Measurements from ENCODE around the gene ATXN2L.

ATXN2L gene

DNA sequence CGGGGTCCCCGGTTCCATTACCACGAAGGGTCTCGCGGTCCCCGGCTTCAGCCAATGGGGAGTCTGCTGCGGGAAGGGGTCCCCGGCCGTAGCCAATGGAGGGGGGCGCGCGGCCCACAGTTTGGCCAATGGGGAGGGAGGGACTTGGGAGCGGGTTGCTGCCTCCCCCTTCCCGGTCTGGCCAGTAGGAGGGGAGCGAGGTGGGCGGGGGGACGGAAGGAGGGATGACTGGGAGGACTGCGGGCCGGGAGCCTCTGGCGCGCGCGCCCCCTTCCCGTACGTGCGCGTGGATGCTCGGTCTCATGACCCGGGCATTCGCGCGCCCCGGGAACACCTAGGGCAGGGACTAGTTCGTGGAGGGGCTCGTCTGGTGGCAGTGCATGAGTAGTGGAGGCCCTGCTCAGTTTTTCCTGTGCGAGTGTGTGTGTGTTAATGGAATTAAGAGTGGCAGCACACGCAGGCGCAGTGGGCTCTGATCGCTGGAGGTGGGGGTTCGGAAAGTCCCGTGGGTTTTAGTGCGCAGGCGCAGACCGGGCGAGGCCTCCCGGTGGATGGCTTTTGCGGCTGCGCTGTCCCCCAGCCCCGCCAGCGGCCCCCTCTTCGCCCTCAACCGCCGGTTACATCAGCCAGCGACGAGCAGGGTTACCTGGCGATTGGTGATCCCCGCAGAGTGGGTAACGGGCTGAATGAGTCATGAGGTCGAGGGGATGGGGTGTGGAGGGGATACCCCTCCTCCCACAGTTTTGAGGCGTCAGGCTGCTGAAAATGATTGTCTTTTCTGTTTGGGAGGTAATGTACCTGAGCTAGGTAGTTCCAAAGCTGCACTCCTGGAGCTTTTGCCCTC lies 1.3 kb downstream of the ATXN2L start:
- H3K9me3 ChIP-seq (ENCODE audit: control insufficient read depth in 2 of 2, low read length in 2 of 2): no peaks in the 10 kb centered on the region
- H3K36me3 ChIP-seq (ENCODE audit: control insufficient read depth in 2 of 2, insufficient read depth in 2 of 2, low read length in 2 of 2): peaks cover 22 to 24% of the 10 kb centered on the region in 2 donors
- no peaks in the 10 kb centered on the region for H3K27me3 ChIP-seq (ENCODE audit: control insufficient read depth in 1 of 2, insufficient read depth in 2 of 2, low read length in 2 of 2)
- peak overlapping the region; percentile 95 for H3K27ac ChIP-seq (ENCODE audit: low read length)
- peak overlapping the region; percentile 87 to 94 for H3K9ac ChIP-seq (ENCODE audit: low read length in 2 of 2)
- peaks cover 26% of the 10 kb centered on the region for H3K4me1 ChIP-seq (ENCODE audit: control insufficient read depth, insufficient read depth, low read length)
- peak overlapping the region; percentile 84 to 95 for H3K4me3 ChIP-seq (ENCODE audit: low read length in 2 of 2)

DNA sequence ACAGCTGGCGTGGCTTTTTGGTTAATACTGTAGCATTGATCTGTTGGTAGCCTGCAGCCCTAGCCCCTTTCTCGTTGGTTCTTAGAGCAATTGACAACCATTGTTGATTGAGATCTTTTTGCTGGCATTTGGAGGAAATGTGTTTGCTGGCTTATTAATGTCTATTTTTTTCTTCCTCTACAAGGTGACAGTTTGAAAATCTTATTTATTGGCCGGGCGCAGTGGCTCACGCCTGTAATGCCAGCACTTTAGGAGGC lies 1.8 kb downstream of the ATXN2L start:
- Histone ChIP-seq H3K4me1 (ENCODE audit: control insufficient read depth, insufficient read depth, low read length) (peaks cover 26% of the 10 kb centered on the region), H3K27me3 (ENCODE audit: control insufficient read depth in 1 of 2, insufficient read depth in 2 of 2, low read length in 2 of 2) (no peaks in the 10 kb centered on the region), H3K9ac (ENCODE audit: low read length in 2 of 2) (peak overlapping the region; percentile 87 to 94), H3K27ac (ENCODE audit: low read length) (peak overlapping the region; percentile 95), H3K36me3 (ENCODE audit: control insufficient read depth in 2 of 2, insufficient read depth in 2 of 2, low read length in 2 of 2) (peaks cover 27 to 30% of the 10 kb centered on the region in 2 donors), H3K4me3 (ENCODE audit: low read length in 2 of 2) (peak overlapping the region; percentile 84 to 95), H3K9me3 (ENCODE audit: control insufficient read depth in 2 of 2, low read length in 2 of 2) (no peaks in the 10 kb centered on the region)

DNA sequence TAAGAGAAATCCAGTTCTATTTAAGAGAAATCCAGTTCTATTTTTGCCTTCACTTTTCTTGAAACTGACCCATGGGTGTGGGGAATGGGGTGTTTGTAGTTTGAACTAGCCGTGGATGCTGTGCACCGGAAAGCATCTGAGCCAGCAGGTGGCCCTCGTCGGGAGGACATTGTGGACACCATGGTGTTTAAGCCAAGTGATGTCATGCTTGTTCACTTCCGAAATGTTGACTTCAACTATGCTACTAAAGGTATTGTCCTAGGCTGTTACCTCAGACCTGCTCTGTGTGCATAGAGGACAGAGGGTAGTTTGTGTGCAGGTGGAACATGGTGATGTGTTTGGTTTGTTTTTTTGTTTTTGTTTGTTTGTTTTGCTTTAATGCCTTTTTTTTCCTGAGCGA lies 3.3 kb downstream of the ATXN2L start:
- Histone ChIP-seq H3K27ac (ENCODE audit: low read length) (no peak overlapping the region), H3K4me1 (ENCODE audit: control insufficient read depth, insufficient read depth, low read length) (peaks cover 26% of the 10 kb centered on the region), H3K4me3 (ENCODE audit: low read length in 2 of 2) (no peak overlapping the region), H3K9me3 (ENCODE audit: control insufficient read depth in 2 of 2, low read length in 2 of 2) (no peaks in the 10 kb centered on the region), H3K9ac (ENCODE audit: low read length in 2 of 2) (peak overlapping the region in 1 of 2 donors; percentile 42), H3K27me3 (ENCODE audit: control insufficient read depth in 1 of 2, insufficient read depth in 2 of 2, low read length in 2 of 2) (no peaks in the 10 kb centered on the region), H3K36me3 (ENCODE audit: control insufficient read depth in 2 of 2, insufficient read depth in 2 of 2, low read length in 2 of 2) (peaks cover 41 to 44% of the 10 kb centered on the region in 2 donors)

DNA sequence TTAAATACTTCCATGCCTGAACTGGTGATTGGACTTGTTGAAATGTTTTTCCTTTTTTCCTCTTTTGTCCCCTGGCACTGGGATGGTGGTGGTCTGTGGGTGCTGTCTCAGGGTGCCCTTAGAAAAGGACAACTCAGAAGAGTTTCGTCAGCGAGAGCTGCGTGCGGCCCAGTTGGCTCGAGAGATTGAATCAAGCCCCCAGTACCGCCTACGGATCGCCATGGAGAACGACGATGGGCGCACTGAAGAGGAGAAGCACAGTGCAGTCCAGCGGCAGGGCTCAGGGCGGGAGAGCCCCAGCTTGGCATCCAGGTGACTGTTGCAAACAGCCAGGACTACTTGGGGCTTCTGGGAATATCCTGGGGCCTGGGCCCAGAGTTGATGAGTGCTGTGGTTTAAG lies 6.9 kb downstream of the ATXN2L start:
- Histone ChIP-seq H3K27ac (ENCODE audit: low read length) (no peak overlapping the region), H3K36me3 (ENCODE audit: control insufficient read depth in 2 of 2, insufficient read depth in 2 of 2, low read length in 2 of 2) (peaks cover 76 to 77% of the 10 kb centered on the region in 2 donors), H3K9me3 (ENCODE audit: control insufficient read depth in 2 of 2, low read length in 2 of 2) (no peaks in the 10 kb centered on the region), H3K9ac (ENCODE audit: low read length in 2 of 2) (no peak overlapping the region), H3K4me3 (ENCODE audit: low read length in 2 of 2) (no peak overlapping the region), H3K4me1 (ENCODE audit: control insufficient read depth, insufficient read depth, low read length) (peaks cover 17% of the 10 kb centered on the region), H3K27me3 (ENCODE audit: control insufficient read depth in 1 of 2, insufficient read depth in 2 of 2, low read length in 2 of 2) (no peaks in the 10 kb centered on the region)

DNA sequence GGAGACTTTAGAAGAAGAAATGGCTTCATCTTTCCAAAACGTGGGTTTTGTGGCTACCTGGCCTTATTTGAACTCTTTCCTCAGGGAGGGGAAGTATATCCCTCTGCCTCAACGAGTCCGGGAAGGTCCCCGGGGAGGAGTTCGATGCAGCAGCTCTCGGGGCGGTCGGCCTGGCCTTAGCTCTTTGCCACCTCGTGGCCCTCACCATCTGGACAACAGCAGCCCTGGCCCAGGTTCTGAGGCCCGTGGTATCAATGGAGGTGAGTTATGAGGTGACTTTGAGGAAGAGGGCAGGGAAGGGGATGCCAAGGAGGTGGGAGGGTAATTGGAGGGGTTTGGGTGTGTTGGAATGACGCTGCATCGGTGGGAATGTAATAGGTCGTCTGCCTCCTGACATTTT lies 7.7 kb downstream of the ATXN2L start:
- no peaks in the 10 kb centered on the region for H3K9me3 ChIP-seq (ENCODE audit: control insufficient read depth in 2 of 2, low read length in 2 of 2)
- no peak overlapping the region for H3K27ac ChIP-seq (ENCODE audit: low read length)
- no peaks in the 10 kb centered on the region for H3K27me3 ChIP-seq (ENCODE audit: control insufficient read depth in 1 of 2, insufficient read depth in 2 of 2, low read length in 2 of 2)
- peaks cover 9% of the 10 kb centered on the region for H3K4me1 ChIP-seq (ENCODE audit: control insufficient read depth, insufficient read depth, low read length)
- no peak overlapping the region for H3K4me3 ChIP-seq (ENCODE audit: low read length in 2 of 2)
- peaks cover 84% of the 10 kb centered on the region in 2 donors for H3K36me3 ChIP-seq (ENCODE audit: control insufficient read depth in 2 of 2, insufficient read depth in 2 of 2, low read length in 2 of 2)
- no peak overlapping the region for H3K9ac ChIP-seq (ENCODE audit: low read length in 2 of 2)

DNA sequence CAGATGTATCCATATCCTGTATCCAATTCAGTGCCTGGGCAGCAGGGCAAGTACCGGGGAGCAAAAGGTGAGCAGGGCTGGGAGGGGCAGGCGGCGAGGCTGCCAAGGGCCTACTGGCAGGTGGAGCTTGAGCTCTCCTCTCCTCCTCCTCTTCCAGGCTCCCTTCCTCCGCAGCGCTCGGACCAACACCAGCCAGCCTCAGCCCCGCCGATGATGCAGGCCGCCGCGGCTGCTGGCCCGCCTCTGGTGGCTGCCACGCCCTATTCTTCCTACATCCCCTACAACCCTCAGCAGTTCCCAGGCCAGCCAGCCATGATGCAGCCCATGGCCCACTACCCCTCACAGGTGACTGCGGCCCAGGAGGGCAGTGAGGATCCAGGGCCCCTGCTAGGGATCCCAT lies 11.6 kb downstream of the ATXN2L start:
- Histone ChIP-seq H3K27me3 (ENCODE audit: control insufficient read depth in 1 of 2, insufficient read depth in 2 of 2, low read length in 2 of 2) (no peaks in the 10 kb centered on the region), H3K27ac (ENCODE audit: low read length) (no peak overlapping the region), H3K4me1 (ENCODE audit: control insufficient read depth, insufficient read depth, low read length) (no peaks in the 10 kb centered on the region), H3K9ac (ENCODE audit: low read length in 2 of 2) (no peak overlapping the region), H3K4me3 (ENCODE audit: low read length in 2 of 2) (no peak overlapping the region), H3K9me3 (ENCODE audit: control insufficient read depth in 2 of 2, low read length in 2 of 2) (no peaks in the 10 kb centered on the region), H3K36me3 (ENCODE audit: control insufficient read depth in 2 of 2, insufficient read depth in 2 of 2, low read length in 2 of 2) (peaks cover 65 to 74% of the 10 kb centered on the region in 2 donors)

DNA sequence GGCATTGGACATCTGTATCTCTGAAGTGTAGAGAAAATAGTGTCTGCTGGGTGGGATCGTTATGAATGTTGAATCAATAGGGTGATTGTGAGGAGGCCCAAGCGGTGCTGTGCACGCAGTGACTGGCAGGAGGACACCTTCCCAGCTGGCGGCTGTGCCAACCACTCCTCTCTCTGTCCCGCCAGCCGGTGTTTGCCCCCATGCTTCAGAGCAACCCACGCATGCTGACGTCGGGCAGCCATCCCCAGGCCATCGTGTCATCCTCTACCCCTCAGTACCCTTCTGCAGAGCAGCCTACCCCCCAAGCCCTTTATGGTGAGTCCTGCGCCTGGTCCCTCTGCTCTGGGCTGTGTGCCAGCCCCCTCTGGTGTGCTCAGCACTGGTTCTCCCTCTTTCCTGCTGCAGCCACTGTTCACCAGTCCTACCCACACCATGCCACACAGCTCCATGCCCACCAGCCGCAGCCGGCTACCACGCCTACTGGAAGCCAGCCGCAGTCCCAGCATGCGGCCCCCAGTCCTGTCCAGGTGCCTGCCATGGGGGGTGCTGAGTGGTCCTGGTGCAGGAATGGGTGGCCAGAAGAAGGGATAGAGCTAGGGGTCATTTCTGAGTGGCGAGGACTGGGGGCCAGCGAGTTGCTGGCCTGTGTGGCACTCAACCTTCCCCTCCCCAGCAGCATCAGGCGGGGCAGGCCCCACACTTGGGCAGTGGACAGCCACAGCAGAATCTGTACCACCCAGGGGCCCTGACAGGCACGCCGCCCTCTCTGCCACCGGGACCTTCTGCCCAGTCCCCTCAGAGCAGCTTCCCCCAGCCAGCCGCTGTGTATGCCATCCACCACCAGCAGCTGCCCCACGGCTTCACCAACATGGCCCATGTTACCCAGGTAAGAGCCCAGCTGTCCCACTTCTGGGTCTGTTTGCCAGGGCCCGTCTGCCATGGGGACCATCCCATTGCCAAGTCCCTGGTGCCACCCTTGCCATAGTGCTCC lies 12.4 kb downstream of the ATXN2L start:
- Histone ChIP-seq H3K36me3 (ENCODE audit: control insufficient read depth in 2 of 2, insufficient read depth in 2 of 2, low read length in 2 of 2) (peaks cover 57 to 67% of the 10 kb centered on the region in 2 donors), H3K9me3 (ENCODE audit: control insufficient read depth in 2 of 2, low read length in 2 of 2) (no peaks in the 10 kb centered on the region)

DNA sequence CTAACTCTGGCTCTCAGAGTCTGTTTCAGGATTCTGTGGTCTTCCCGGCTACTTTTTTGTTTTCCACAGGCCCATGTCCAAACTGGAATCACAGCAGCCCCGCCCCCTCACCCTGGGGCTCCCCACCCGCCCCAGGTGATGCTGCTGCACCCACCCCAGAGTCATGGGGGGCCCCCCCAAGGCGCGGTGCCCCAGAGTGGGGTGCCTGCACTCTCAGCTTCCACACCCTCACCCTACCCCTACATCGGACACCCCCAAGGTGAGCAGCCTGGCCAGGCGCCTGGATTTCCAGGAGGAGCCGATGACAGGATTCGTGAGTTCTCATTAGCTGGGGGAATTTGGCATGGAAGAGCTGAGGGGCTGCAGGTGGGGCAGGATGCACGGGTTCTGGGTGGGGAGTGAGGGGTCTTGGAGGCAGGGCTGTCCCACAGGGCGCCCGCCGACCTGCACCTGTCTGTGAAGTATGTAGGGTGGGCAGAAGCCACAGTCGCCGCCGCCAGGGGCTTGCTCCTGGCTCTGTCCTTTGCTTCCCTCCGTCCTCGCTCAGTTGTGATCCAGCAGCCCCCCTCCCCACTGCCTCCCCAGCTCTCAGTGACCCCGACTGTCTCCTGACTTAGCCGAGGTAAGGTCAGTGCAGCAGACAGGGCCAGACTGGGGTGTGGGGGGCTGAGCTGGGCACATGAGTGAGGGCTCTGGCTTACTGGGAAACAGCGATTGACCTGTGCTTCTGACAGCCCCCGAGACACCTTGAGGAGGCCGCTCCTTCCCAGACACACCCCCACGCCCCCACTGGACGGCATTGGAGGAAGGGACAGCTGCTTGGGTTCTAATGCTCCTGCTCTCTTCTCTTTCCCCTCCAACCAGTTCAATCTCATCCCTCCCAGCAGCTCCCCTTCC lies 13.3 kb downstream of the ATXN2L start:
- H3K27ac ChIP-seq (ENCODE audit: low read length): no peak overlapping the region
- H3K9ac ChIP-seq (ENCODE audit: low read length in 2 of 2): no peak overlapping the region
- no peak overlapping the region for H3K4me3 ChIP-seq (ENCODE audit: low read length in 2 of 2)
- no peaks in the 10 kb centered on the region for H3K27me3 ChIP-seq (ENCODE audit: control insufficient read depth in 1 of 2, insufficient read depth in 2 of 2, low read length in 2 of 2)
- H3K4me1 ChIP-seq (ENCODE audit: control insufficient read depth, insufficient read depth, low read length): no peaks in the 10 kb centered on the region
- H3K9me3 ChIP-seq (ENCODE audit: control insufficient read depth in 2 of 2, low read length in 2 of 2): no peaks in the 10 kb centered on the region
- peaks cover 48 to 57% of the 10 kb centered on the region in 2 donors for H3K36me3 ChIP-seq (ENCODE audit: control insufficient read depth in 2 of 2, insufficient read depth in 2 of 2, low read length in 2 of 2)

More for the DNA sequence above, 12.4 kb downstream of the ATXN2L start:
- Histone ChIP-seq H3K4me3 (ENCODE audit: low read length in 2 of 2) (no peak overlapping the region), H3K9ac (ENCODE audit: low read length in 2 of 2) (no peak overlapping the region), H3K27me3 (ENCODE audit: control insufficient read depth in 1 of 2, insufficient read depth in 2 of 2, low read length in 2 of 2) (no peaks in the 10 kb centered on the region), H3K4me1 (ENCODE audit: control insufficient read depth, insufficient read depth, low read length) (no peaks in the 10 kb centered on the region), H3K27ac (ENCODE audit: low read length) (no peak overlapping the region)

DNA sequence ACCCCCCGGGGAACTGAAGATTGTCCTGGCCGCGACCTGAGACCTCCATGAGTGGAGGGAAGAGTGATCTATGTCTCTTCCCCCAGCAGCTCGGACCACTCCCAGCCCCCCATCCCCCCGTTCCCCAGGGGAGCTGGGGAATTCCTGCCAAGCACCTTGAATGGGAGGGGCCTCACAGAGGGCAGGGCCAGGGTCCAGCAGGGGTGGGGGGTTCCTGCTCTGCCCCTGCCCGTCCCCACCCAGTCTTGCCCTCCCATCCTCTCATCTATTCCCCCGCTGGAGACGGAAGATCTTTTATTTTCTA lies 13.9 kb downstream of the ATXN2L start:
- no peaks in the 10 kb centered on the region for H3K27me3 ChIP-seq (ENCODE audit: control insufficient read depth in 1 of 2, insufficient read depth in 2 of 2, low read length in 2 of 2)
- no peaks in the 10 kb centered on the region for H3K9me3 ChIP-seq (ENCODE audit: control insufficient read depth in 2 of 2, low read length in 2 of 2)
- H3K4me1 ChIP-seq (ENCODE audit: control insufficient read depth, insufficient read depth, low read length): no peaks in the 10 kb centered on the region
- no peak overlapping the region for H3K9ac ChIP-seq (ENCODE audit: low read length in 2 of 2)
- H3K4me3 ChIP-seq (ENCODE audit: low read length in 2 of 2): no peak overlapping the region
- H3K27ac ChIP-seq (ENCODE audit: low read length): no peak overlapping the region
- peaks cover 43 to 52% of the 10 kb centered on the region in 2 donors for H3K36me3 ChIP-seq (ENCODE audit: control insufficient read depth in 2 of 2, insufficient read depth in 2 of 2, low read length in 2 of 2)
